A549 (cell line): Measurements from ENCODE around the gene SLC43A1. TPM values are rescaled to one million over a fixed set of nuclear protein-coding genes. Genes with fewer than 3 reads are reported as not detected.

ENCODE experiments used
- ATAC-seq, 2 experiments: fragments of 200-7000 bp in 1 of 2; fragments of >200 bp in 1 of 2; cut with Nextera tagmentation in 1 of 2; cut with Tn5 transposase in 1 of 2; 3 replicates each; pipeline versions ENCODE4 v1.8.0 to v1.9.1; 2018 to 2020; ENCODE audit warnings: mild to moderate bottlenecking in 1 of 2, moderate library complexity in 1 of 2
- CTCF ChIA-PET: fragments of 300-600 bp; sonication (Branson Sonifier 250); formaldehyde crosslinking; extraction: SDS; loops from one replicate; lab custom pipeline; 2021; ENCODE audit warnings: antibody characterized with exemption, inconsistent platforms; lab: Yijun Ruan, JAX
- POLR2A ChIA-PET: fragments of 350-600 bp; formaldehyde crosslinking; extraction: SDS; loops from one replicate; lab custom pipeline; 2021; ENCODE audit warnings: antibody characterized with exemption, inconsistent platforms; lab: Yijun Ruan, JAX
- DNase-seq, 2 experiments: peaks; one replicate each; pipeline versions ENCODE4 v3.0.0 to v3.0.0-alpha.2; 2011 to 2016; ENCODE audit warnings: low read depth in 1 of 2, low spot score in 1 of 2
- FAIRE-seq: peaks from 2 replicates; lab custom pipeline; 2011; peaks lifted over from hg19 to GRCh38; lab: Jason Lieb, UNC
- H3K27ac ChIP-seq, 2 experiments: fragments of >200 bp; sonication (Bioruptor Twin); formaldehyde crosslinking; 3 replicates each; pipeline ENCODE4 v1.5.1; 2016 to 2017
- H3K4me1 ChIP-seq: fragments of >200 bp; sonication (Bioruptor Twin); formaldehyde crosslinking; 3 replicates; pipeline ENCODE4 v1.6.1; 2016
- H3K4me2 ChIP-seq: fragments of >200 bp; sonication (Bioruptor Twin); formaldehyde crosslinking; 3 replicates; pipeline ENCODE4 v1.6.1; 2016
- H3K4me3 ChIP-seq: fragments of >200 bp; sonication (Bioruptor Twin); formaldehyde crosslinking; 3 replicates; pipeline ENCODE4 v1.5.1; 2016
- H3K9me3 ChIP-seq: fragments of >200 bp; sonication (Bioruptor Twin); formaldehyde crosslinking; 3 replicates; pipeline ENCODE4 v1.6.1; 2016
- CEBPB ChIP-seq, 2 experiments: fragments of >200 bp in 1 of 2; sonication (Bioruptor Twin) in 1 of 2; formaldehyde crosslinking in 1 of 2; IDR thresholded peaks; 2 replicates each; pipeline ENCODE4 v1.6.1; 2012 to 2016
- EHMT2 ChIP-seq: fragments of 200-600 bp; sonication (generic); IDR thresholded peaks from 2 replicates; pipeline ENCODE4 v1.6.1; 2016; ENCODE audit warnings: antibody characterized with exemption, low read depth, mild to moderate bottlenecking, moderate library complexity
- EP300 ChIP-seq, 2 experiments: fragments of >200 bp; sonication (Bioruptor Twin); formaldehyde crosslinking; IDR thresholded peaks; 2 replicates in 1 of 2; 3 replicates in 1 of 2; pipeline ENCODE4 v1.6.1; 2016 to 2017
- FOSB ChIP-seq: fragments of 250-450 bp; sonication (Bioruptor Pico); IDR thresholded peaks from 2 replicates; pipeline ENCODE4 v1.5.0; 2020; ENCODE audit warnings: mild to moderate bottlenecking, moderate library complexity
- HES2 ChIP-seq: fragments of >200 bp; sonication (Bioruptor Twin); formaldehyde crosslinking; IDR thresholded peaks from 2 replicates; pipeline ENCODE4 v1.6.1; 2016
- HOXA7 ChIP-seq: fragments of 250-450 bp; sonication (Bioruptor Pico); IDR thresholded peaks from 2 replicates; pipeline ENCODE4 v1.5.0; 2020; ENCODE audit warnings: mild to moderate bottlenecking, moderate library complexity
- HOXB13 ChIP-seq: fragments of 250-450 bp; sonication (Bioruptor Pico); IDR thresholded peaks from 2 replicates; pipeline ENCODE4 v1.5.0; 2020; ENCODE audit warnings: low read depth, mild to moderate bottlenecking, moderate library complexity
- HOXB5 ChIP-seq: fragments of 250-450 bp; sonication (Bioruptor Pico); IDR thresholded peaks from 2 replicates; pipeline ENCODE4 v1.5.0; 2020; ENCODE audit warnings: mild to moderate bottlenecking, moderate library complexity
- JUN ChIP-seq, 2 experiments: fragments of >200 bp; sonication (Bioruptor Twin); formaldehyde crosslinking; IDR thresholded peaks; 2 replicates in 1 of 2; 3 replicates in 1 of 2; pipeline ENCODE4 v1.6.1; 2016 to 2017
- JUNB ChIP-seq: fragments of >200 bp; sonication (Bioruptor Twin); formaldehyde crosslinking; IDR thresholded peaks from 2 replicates; pipeline ENCODE4 v1.6.1; 2016
- KDM1A ChIP-seq: fragments of 200-600 bp; sonication (generic); IDR thresholded peaks from 2 replicates; pipeline ENCODE4 v1.6.1; 2016; ENCODE audit warnings: low read depth, mild to moderate bottlenecking
- KDM5A ChIP-seq: fragments of 200-600 bp; sonication (generic); IDR thresholded peaks from 2 replicates; pipeline ENCODE4 v1.6.1; 2016; ENCODE audit warnings: antibody characterized with exemption, mild to moderate bottlenecking
- NPAS2 ChIP-seq: fragments of 250-450 bp; sonication (Bioruptor Pico); IDR thresholded peaks from 2 replicates; pipeline ENCODE4 v1.8.0; 2022; ENCODE audit warnings: mild to moderate bottlenecking, moderate library complexity, borderline replicate concordance
- NR3C1 ChIP-seq: fragments of >200 bp; sonication (Bioruptor Twin); formaldehyde crosslinking; IDR thresholded peaks from 3 replicates; pipeline ENCODE4 v1.6.1; 2017
- POLR2A ChIP-seq: IDR thresholded peaks from 2 replicates; pipeline ENCODE4 v1.6.1; 2012; ENCODE audit warnings: mild to moderate bottlenecking, low read length
- POLR2AphosphoS2 ChIP-seq: conservative IDR thresholded peaks from 2 replicates; pipeline ENCODE4 v1.6.1; 2012; ENCODE audit warnings: low read length, improper control_type of control experiment, inconsistent platforms
- RAD21 ChIP-seq, 2 experiments: fragments of >200 bp in 1 of 2; sonication (Bioruptor Twin) in 1 of 2; formaldehyde crosslinking in 1 of 2; IDR thresholded peaks in 1 of 2; conservative IDR thresholded peaks in 1 of 2; 2 replicates in 1 of 2; 3 replicates in 1 of 2; pipeline ENCODE4 v1.6.1; 2012 to 2018; ENCODE audit warnings: inconsistent platforms in 1 of 2
- RCOR1 ChIP-seq: fragments of 150-350 bp; IDR thresholded peaks from 2 replicates; pipeline ENCODE4 v1.6.1; 2014; ENCODE audit warnings: antibody characterized with exemption, low read length, low read depth
- TP53 ChIP-seq: fragments of 250-450 bp; sonication (Bioruptor Pico); IDR thresholded peaks from 2 replicates; pipeline ENCODE4 v1.5.0; 2021; ENCODE audit warnings: mild to moderate bottlenecking, moderate library complexity
- ZFP36 ChIP-seq: fragments of 450-650 bp; IDR thresholded peaks from 2 replicates; pipeline ENCODE4 v1.6.1; 2014; ENCODE audit warnings: borderline replicate concordance; ENCODE audit not compliant: partially characterized antibody
- WGBS: methylation state at CpG from one replicate; pipeline ENCODE4 v1.1.6; 2017; ENCODE audit errors: missing lambda C conversion rate; 5-methylcytosine and 5-hydroxymethylcytosine counted together
- polyA plus RNA-seq, 4 experiments: library from polyadenylated mRNA; depleted of rRNA in 3 of 4; stranded (reverse); fragments of >200 nt; fragmentation: RNase III in 1 of 4; extraction: RNeasy Plus Mini Kit Qiagen cat#74134 plus additional on column Dnase treatment in 1 of 4; gene quantifications; 2 replicates in 3 of 4; 3 replicates in 1 of 4; pipeline ENCODE4 v1.2.3, GENCODE V29; 2011 to 2017
- TF ChIP-seq, protein P1 (sequence below): IDR thresholded peaks from 2 replicates; pipeline ENCODE4 v1.6.1; 2012; ENCODE audit warnings: low read depth, borderline replicate concordance

Gene SLC43A1
- polyA plus RNA-seq, 2 of the 4 experiments (the other 2 are of a cell fraction) = 1.0 to 4.6 TPM

DNA sequence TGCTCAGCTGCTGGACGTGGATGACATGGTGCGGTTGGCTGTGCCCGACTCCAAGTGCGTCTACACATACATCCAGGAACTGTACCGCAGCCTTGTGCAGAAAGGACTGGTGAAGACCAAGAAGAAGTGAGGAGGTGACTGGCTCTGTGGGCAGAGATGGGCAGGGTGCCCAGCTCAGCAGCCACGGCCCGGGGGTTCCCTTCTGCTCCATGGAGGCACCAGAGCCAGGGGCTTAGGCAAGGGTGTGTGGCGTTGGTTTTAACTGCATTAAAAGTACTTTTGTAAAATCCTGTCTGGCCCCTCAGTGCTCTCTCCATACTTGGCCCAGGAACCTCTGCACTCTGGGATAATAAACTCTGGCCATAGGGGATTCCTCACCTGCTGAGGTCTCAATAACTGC, 34.5 kb upstream of the SLC43A1 start (continued):
- TF ChIP-seq EP300 (IDR thresholded peaks at IDR 0.05) = no peak

- no peak overlapping the region for H3K4me2 ChIP-seq
- no peak for ATAC-seq
- H3K9me3 ChIP-seq = no peaks in the 10 kb centered on the region
- no peak overlapping the region for H3K4me3 ChIP-seq
- DNase-seq = no peak
- no peaks in the 10 kb centered on the region for H3K4me1 ChIP-seq
- TF ChIP-seq TP53 (CRISPR knock-in tag) (no peak), EHMT2 (no peak)
- TF ChIP-seq, all 56 proteins: peak for 0
- CTCF ChIA-PET = interaction anchor here (0.8 to 3.5 kb wide), 6 partner anchors 10 to 99 kb away, joined by 3 to 25 read pairs (median 4); partner anchors contain the start of gene UBE2L6
- H3K27ac ChIP-seq = no peak overlapping the region
- POLR2A ChIA-PET = no interaction called here
- WGBS = 44% methylated on average over 5 of the region's 6 CpGs
- no peak for FAIRE-seq
Measured at GRCh38 chr11:57547854-57548377, 32.4 kb upstream of the SLC43A1 start.

DNA sequence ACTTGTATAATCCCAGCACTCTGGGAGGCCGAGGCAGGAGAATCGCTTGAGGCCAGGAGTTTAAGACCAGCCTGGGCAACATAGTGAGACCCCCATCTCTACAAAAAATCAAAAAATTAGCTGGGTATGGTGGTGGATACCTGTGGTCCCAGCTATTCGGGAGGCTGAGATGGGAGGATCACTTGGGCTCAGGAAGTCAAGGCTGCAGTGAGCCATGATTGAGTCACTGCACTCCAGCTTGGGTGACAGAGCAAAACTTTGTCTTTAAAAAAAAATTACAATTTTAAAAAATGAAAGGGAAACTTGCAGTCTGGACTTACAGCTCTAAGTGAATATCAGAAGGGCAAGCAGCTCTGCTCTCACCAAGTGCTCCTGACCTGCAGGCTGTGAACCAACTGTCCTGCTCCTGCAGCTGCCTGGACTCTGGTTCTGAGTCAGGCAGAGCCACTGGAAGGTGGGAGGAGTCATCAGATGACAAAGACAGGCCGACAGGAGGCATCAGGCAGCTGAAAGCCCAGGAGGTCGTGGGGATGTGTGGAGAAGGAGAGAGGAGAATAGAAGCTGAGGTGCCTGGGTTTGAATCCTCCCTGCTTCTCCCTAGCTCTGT, 31.5 kb upstream of the SLC43A1 start:
- H3K9me3 ChIP-seq = no peaks in the 10 kb centered on the region
- ChIA-PET POLR2A (no interaction called here), CTCF (interaction anchor here (0.7 to 3.5 kb wide), 10 partner anchors 10 to 100 kb away, joined by 3 to 25 read pairs (median 3); partner anchors contain the start of genes SMTNL1 and UBE2L6)
- ATAC-seq (peak; percentile 84 to 88), FAIRE-seq (no peak), DNase-seq (peak; percentile 50 to 59)
- 49% methylated on average over 5 of the region's 5 CpGs for WGBS
- H3K27ac ChIP-seq = no peak overlapping the region
- TF ChIP-seq HOXB5 (no peak), CEBPB (IDR thresholded peaks at IDR 0.05) (no peak), HES2 (no peak), KDM5A (no peak), RCOR1 (no peak)
- TF ChIP-seq, protein P1, sequence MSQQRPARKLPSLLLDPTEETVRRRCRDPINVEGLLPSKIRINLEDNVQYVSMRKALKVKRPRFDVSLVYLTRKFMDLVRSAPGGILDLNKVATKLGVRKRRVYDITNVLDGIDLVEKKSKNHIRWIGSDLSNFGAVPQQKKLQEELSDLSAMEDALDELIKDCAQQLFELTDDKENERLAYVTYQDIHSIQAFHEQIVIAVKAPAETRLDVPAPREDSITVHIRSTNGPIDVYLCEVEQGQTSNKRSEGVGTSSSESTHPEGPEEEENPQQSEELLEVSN = no peak
- no peak overlapping the region for H3K4me2 ChIP-seq
- H3K4me3 ChIP-seq = no peak overlapping the region
- no peaks in the 10 kb centered on the region for H3K4me1 ChIP-seq

DNA sequence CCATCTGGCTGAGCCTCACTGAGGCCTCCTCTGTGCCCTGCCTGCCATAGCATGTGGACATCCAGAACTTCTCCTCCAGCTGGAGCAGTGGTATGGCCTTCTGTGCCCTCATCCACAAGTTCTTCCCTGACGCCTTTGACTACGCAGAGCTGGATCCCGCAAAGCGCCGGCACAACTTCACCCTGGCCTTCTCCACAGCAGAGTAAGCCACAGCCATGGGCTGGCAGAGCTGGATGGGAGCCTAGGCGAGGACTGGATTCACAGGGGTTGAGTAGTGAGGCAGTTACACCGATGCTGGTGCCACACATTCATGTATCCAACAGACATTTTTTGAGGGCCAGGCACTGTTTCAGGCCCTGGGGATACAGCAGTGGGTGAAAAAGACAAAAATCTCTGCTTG, 30.9 kb upstream of the SLC43A1 start:
- Histone ChIP-seq H3K4me1 (no peaks in the 10 kb centered on the region), H3K9me3 (no peaks in the 10 kb centered on the region), H3K4me3 (no peak overlapping the region), H3K27ac (no peak overlapping the region), H3K4me2 (no peak overlapping the region)
- TF ChIP-seq KDM1A (no peak), NPAS2 (CRISPR knock-in tag) (no peak), TP53 (CRISPR knock-in tag) (no peak), POLR2AphosphoS2 (no peak), POLR2A (no peak), HOXB13 (CRISPR knock-in tag) (no peak), JUNB (no peak), JUN (IDR thresholded peaks at IDR 0.05) (no peak), NR3C1 (no peak), HOXA7 (CRISPR knock-in tag) (no peak), RAD21 (conservative IDR thresholded peaks at IDR 0.05 in 1 of 2, IDR thresholded peaks at IDR 0.05 in 1 of 2) (no peak), ZFP36 (no peak), FOSB (CRISPR knock-in tag) (no peak)
- ATAC-seq (no peak), DNase-seq (no peak), FAIRE-seq (no peak)
- CTCF ChIA-PET = interaction anchor here (0.7 to 3.5 kb wide), 8 partner anchors 9 to 101 kb away, joined by 3 to 25 read pairs (median 3); partner anchors contain the start of genes SMTNL1 and UBE2L6
- POLR2A ChIA-PET = no interaction called here
- WGBS = 88% methylated on average over 7 of the region's 7 CpGs
